Transverse colon (tissue), 4 donors: ENCODE data around the gene WEE1. TPM values are rescaled to one million over a fixed set of nuclear protein-coding genes. Genes with fewer than 3 reads are reported as not detected.

Source experiments
- DNase-seq: peaks from one replicate; pipeline ENCODE4 v3.0.0-alpha.2; 2019
- H3K27ac ChIP-seq, 4 donors: fragments of 200-600 bp; sonication (generic); 2 replicates each; pipeline ENCODE4 v1.5.1; 2016 to 2018; ENCODE audit warnings: inconsistent platforms in 4 of 4
- H3K27me3 ChIP-seq: fragments of 200-600 bp; sonication (generic); 2 replicates; pipeline ENCODE4 v1.5.1; 2017; ENCODE audit warnings: inconsistent platforms
- H3K36me3 ChIP-seq, 4 donors: fragments of 200-600 bp; sonication (generic); 2 replicates each; pipeline ENCODE4 v1.5.1; 2017 to 2019; ENCODE audit warnings: inconsistent platforms in 4 of 4
- H3K4me1 ChIP-seq, 4 donors: fragments of 200-600 bp; sonication (generic); 2 replicates each; pipeline ENCODE4 v1.5.1; 2017 to 2020; ENCODE audit warnings: inconsistent platforms in 4 of 4
- H3K4me3 ChIP-seq, 4 donors: fragments of 200-600 bp; sonication (generic); 1 replicate in 1 of 4; 2 replicates in 3 of 4; pipeline versions ENCODE4 v1.5.1 to v1.6.1; 2017 to 2019; ENCODE audit warnings: inconsistent platforms in 4 of 4
- H3K9me3 ChIP-seq, 2 donors: fragments of 200-600 bp; sonication (generic); 2 replicates each; pipeline ENCODE4 v1.5.1; 2017 to 2019; ENCODE audit warnings: inconsistent platforms in 2 of 2
- CTCF ChIP-seq, 5 experiments: fragments of 200-600 bp in 3 of 5; fragments of 450-650 bp in 2 of 5; sonication (generic) in 3 of 5; IDR thresholded peaks; 1 replicate in 2 of 5; 2 replicates in 3 of 5; pipeline ENCODE4 v1.5.1; 2016 to 2017; ENCODE audit warnings: antibody characterized with exemption in 5 of 5, inconsistent platforms in 3 of 5, mild to moderate bottlenecking in 2 of 5, moderate library complexity in 1 of 5
- EP300 ChIP-seq: sonication (generic); formaldehyde crosslinking; IDR thresholded peaks from one replicate; pipeline ENCODE4 v1.6.1; 2017; ENCODE audit warnings: antibody characterized with exemption, low read depth
- POLR2A ChIP-seq: fragments of 450-650 bp; IDR thresholded peaks from one replicate; pipeline ENCODE4 v1.6.1; 2016; ENCODE audit warnings: antibody characterized with exemption, mild to moderate bottlenecking, moderate library complexity
- POLR2AphosphoS5 ChIP-seq, 3 donors: sonication (generic); formaldehyde crosslinking; IDR thresholded peaks; one replicate each; pipeline ENCODE4 v1.6.1; 2016; ENCODE audit warnings: antibody characterized with exemption in 3 of 3
- WGBS, 2 donors: methylation state at CpG; one replicate each; pipeline ENCODE4 v1.1.5; 2018; ENCODE audit warnings: low coverage in 1 of 2; 5-methylcytosine and 5-hydroxymethylcytosine counted together
- in situ Hi-C, 4 donors: fragments of 200-750 bp; cut with MboI; loops; one replicate each; pipeline versions ENCODE4 v1.15.0 to v1.15.1; 2017; ENCODE audit warnings: low sequenced_read_pairs in 3 of 4, low pct_ligation_motif_present in 1 of 4, low pct_unique_long_range_greater_than_20kb in 1 of 4
- intact Hi-C: fragments of 100-400 bp; cut with DNase I; formaldehyde crosslinking; loops from one replicate; pipeline ENCODE4 v1.15.1; 2023; ENCODE audit warnings: low total_unique reads
- total RNA-seq, 4 donors: library from RNA; depleted of rRNA; stranded (reverse); fragments of >200 nt; gene quantifications; one replicate each; pipeline ENCODE4 v1.1.0, GENCODE V29; 2016

WEE1 gene
- total RNA-seq, 4 donors from 2014 or later = 7.9 to 48.2 (median 31.8) TPM

- Histone ChIP-seq H3K27ac (no peak overlapping the region), H3K27me3 (no peaks in the 10 kb centered on the region), H3K4me1 (peaks cover 0 to 8% (median 0%) of the 10 kb centered on the region in 4 donors), H3K9me3 (no peaks in the 10 kb centered on the region), H3K4me3 (no peak overlapping the region), H3K36me3 (no peaks in the 10 kb centered on the region)
- in situ Hi-C loops = no loop called here
- 94 to 100% methylated on average over 4 to 5 of the region's 5 CpGs for WGBS, 2 donors
- TF ChIP-seq POLR2A (no peak), EP300 (no peak), POLR2AphosphoS5 (IDR thresholded peaks at IDR 0.05) (no peak), CTCF (IDR thresholded peaks at IDR 0.05) (no peak)
- no peak for DNase-seq
- intact Hi-C loops = no loop called here
Measured at GRCh38 chr11:9605742-9606141, 32.3 kb downstream of the WEE1 start.

- H3K27ac ChIP-seq = no peak overlapping the region
- no peaks in the 10 kb centered on the region for H3K9me3 ChIP-seq
- H3K36me3 ChIP-seq = no peaks in the 10 kb centered on the region
- TF ChIP-seq CTCF (IDR thresholded peaks at IDR 0.05) (no peak), EP300 (no peak), POLR2A (no peak), POLR2AphosphoS5 (IDR thresholded peaks at IDR 0.05) (no peak)
- no peak overlapping the region for H3K4me3 ChIP-seq
- H3K4me1 ChIP-seq = no peaks in the 10 kb centered on the region
- no peak for DNase-seq
- intact Hi-C loops = no loop called here
- WGBS, 2 donors = 45 to 66% methylated on average over 3 to 9 of the region's 9 CpGs
- H3K27me3 ChIP-seq = no peaks in the 10 kb centered on the region
- in situ Hi-C loops = no loop called here
Measured at GRCh38 chr11:9606809-9607510, 33.5 kb downstream of the WEE1 start.

GRCh38 chr11:9607511-9607899 is 34.0 kb downstream of the WEE1 start:
- in situ Hi-C loops (no loop called here), intact Hi-C loops (no loop called here)
- Histone ChIP-seq H3K4me1 (peaks cover 0 to 1% (median 0%) of the 10 kb centered on the region in 4 donors), H3K9me3 (no peaks in the 10 kb centered on the region), H3K27me3 (no peaks in the 10 kb centered on the region), H3K27ac (no peak overlapping the region), H3K36me3 (no peaks in the 10 kb centered on the region), H3K4me3 (no peak overlapping the region)
- DNase-seq = no peak
- WGBS, 2 donors = 92% methylated on average over 3 of the region's 3 CpGs; no CpG with 5 or more reads in 1 of the 2 donors
- no peak for TF ChIP-seq EP300
- TF ChIP-seq POLR2AphosphoS5 (IDR thresholded peaks at IDR 0.05) = no peak
- TF ChIP-seq POLR2A = no peak
- no peak for TF ChIP-seq CTCF (IDR thresholded peaks at IDR 0.05)

GRCh38 chr11:9609002-9609759 is 35.7 kb downstream of the WEE1 start:
- TF ChIP-seq POLR2AphosphoS5 (IDR thresholded peaks at IDR 0.05) (no peak), POLR2A (no peak), CTCF (IDR thresholded peaks at IDR 0.05) (no peak), EP300 (no peak)
- in situ Hi-C loops = no loop called here
- no peaks in the 10 kb centered on the region for H3K36me3 ChIP-seq
- intact Hi-C loops = no loop called here
- no peak overlapping the region for H3K4me3 ChIP-seq
- 88% methylated on average over 7 of the region's 7 CpGs; no CpG with 5 or more reads in 1 of the 2 donors for WGBS, 2 donors
- H3K27ac ChIP-seq = no peak overlapping the region
- H3K9me3 ChIP-seq = no peaks in the 10 kb centered on the region
- H3K4me1 ChIP-seq = peaks cover 0 to 13% (median under 1%) of the 10 kb centered on the region in 4 donors
- H3K27me3 ChIP-seq = no peaks in the 10 kb centered on the region
- no peak for DNase-seq
